Measurements from ENCODE around the gene BBC3. TPM values are rescaled to one million over a fixed set of nuclear protein-coding genes. Genes with fewer than 3 reads are reported as not detected.

The BBC3 gene
- polyA plus RNA-seq, 1 donor (not counting 4 experiments of a cell fraction or from before 2014, with no cell fraction given), result 1.1 TPM

GRCh38 chr19:47239610-47240296, 8.8 kb upstream of the BBC3 start:
- no peak for DNase-seq (ENCODE audit: low read depth, low spot score)
- dilution Hi-C loops (cut with MboI; ENCODE audit: extremely low pct_ligation_motif_present, low sequenced_read_pairs), result no loop called here
- H3K27me3 ChIP-seq (ENCODE audit: control insufficient read depth, extremely low read depth, insufficient read depth, low read length), result no peaks in the 10 kb centered on the region
- H3K36me3 ChIP-seq (ENCODE audit: control insufficient read depth in 2 of 2, extremely low read depth in 1 of 2, insufficient read depth in 2 of 2, low read length in 2 of 2), result peaks cover 0 to 10% of the 10 kb centered on the region in 2 experiments
- no peaks in the 10 kb centered on the region for H3K9me3 ChIP-seq (ENCODE audit: control insufficient read depth, low read depth, low read length)
- no peak for FAIRE-seq
- no peak for TF ChIP-seq EZH2 (IDR thresholded peaks at IDR 0.05; ENCODE audit: low read length)
- no peak for TF ChIP-seq CTCF (optimal IDR thresholded peaks at IDR 0.05 in 1 of 3, IDR thresholded peaks at IDR 0.05 in 1 of 3, conservative IDR thresholded peaks at IDR 0.05 in 1 of 3; ENCODE audit: extremely low read depth in 1 of 3, insufficient read depth in 2 of 3, low read length in 3 of 3)
- peak overlapping the region; percentile 45 for H3K4me2 ChIP-seq (ENCODE audit: control insufficient read depth, extremely low read depth, insufficient read depth, low read depth, low read length)
- no peak overlapping the region for H2AFZ ChIP-seq (ENCODE audit: control insufficient read depth, low read length)
- H3K9me1 ChIP-seq (ENCODE audit: control insufficient read depth, extremely low read depth, insufficient read depth, low read length), result peaks cover 2% of the 10 kb centered on the region
- peak overlapping the region in 1 of 3 experiments; percentile 7 for H3K4me3 ChIP-seq (ENCODE audit: control insufficient read depth in 2 of 3, extremely low read depth in 1 of 3, insufficient read depth in 2 of 3, low read depth in 1 of 3, low read length in 3 of 3)
- H3K27ac ChIP-seq (ENCODE audit: control insufficient read depth, insufficient read depth, low read length), result no peak overlapping the region
- no peaks in the 10 kb centered on the region for H3K79me2 ChIP-seq (ENCODE audit: control insufficient read depth, insufficient read depth, low read length)
- peaks cover 34% of the 10 kb centered on the region for H3K4me1 ChIP-seq (ENCODE audit: control insufficient read depth, extremely low read depth, insufficient read depth, low read length)
- H3K9ac ChIP-seq (ENCODE audit: control insufficient read depth, extremely low read depth, insufficient read depth, low read length), result no peak overlapping the region
- no peaks in the 10 kb centered on the region for H4K20me1 ChIP-seq (ENCODE audit: control insufficient read depth, extremely low read depth, insufficient read depth, low read length)

- dilution Hi-C loops (cut with MboI; ENCODE audit: extremely low pct_ligation_motif_present, low sequenced_read_pairs), result no loop called here
Measured at GRCh38 chr19:47239152-47239551, 8.2 kb upstream of the BBC3 start.

More at GRCh38 chr19:47239152-47239551, 8.2 kb upstream of the BBC3 start:
- peaks cover 30% of the 10 kb centered on the region for H3K4me1 ChIP-seq (ENCODE audit: control insufficient read depth, extremely low read depth, insufficient read depth, low read length)
- TF ChIP-seq CTCF (optimal IDR thresholded peaks at IDR 0.05 in 1 of 3, IDR thresholded peaks at IDR 0.05 in 1 of 3, conservative IDR thresholded peaks at IDR 0.05 in 1 of 3; ENCODE audit: extremely low read depth in 1 of 3, insufficient read depth in 2 of 3, low read length in 3 of 3), result no peak
- TF ChIP-seq EZH2 (IDR thresholded peaks at IDR 0.05; ENCODE audit: low read length), result no peak
- no peak overlapping the region for H3K9ac ChIP-seq (ENCODE audit: control insufficient read depth, extremely low read depth, insufficient read depth, low read length)
- FAIRE-seq (no peak), DNase-seq (ENCODE audit: low read depth, low spot score) (no peak)
- no peaks in the 10 kb centered on the region for H3K27me3 ChIP-seq (ENCODE audit: control insufficient read depth, extremely low read depth, insufficient read depth, low read length)
- H3K9me1 ChIP-seq (ENCODE audit: control insufficient read depth, extremely low read depth, insufficient read depth, low read length), result peaks cover 2% of the 10 kb centered on the region
- peak overlapping the region; percentile 50 for H3K4me2 ChIP-seq (ENCODE audit: control insufficient read depth, extremely low read depth, insufficient read depth, low read depth, low read length)
- H3K36me3 ChIP-seq (ENCODE audit: control insufficient read depth in 2 of 2, extremely low read depth in 1 of 2, insufficient read depth in 2 of 2, low read length in 2 of 2), result peaks cover 0 to 10% of the 10 kb centered on the region in 2 experiments
- H4K20me1 ChIP-seq (ENCODE audit: control insufficient read depth, extremely low read depth, insufficient read depth, low read length), result no peaks in the 10 kb centered on the region
- H2AFZ ChIP-seq (ENCODE audit: control insufficient read depth, low read length), result peak overlapping the region; percentile 11
- H3K27ac ChIP-seq (ENCODE audit: control insufficient read depth, insufficient read depth, low read length), result no peak overlapping the region
- no peaks in the 10 kb centered on the region for H3K9me3 ChIP-seq (ENCODE audit: control insufficient read depth, low read depth, low read length)
- no peaks in the 10 kb centered on the region for H3K79me2 ChIP-seq (ENCODE audit: control insufficient read depth, insufficient read depth, low read length)
- no peak overlapping the region for H3K4me3 ChIP-seq (ENCODE audit: control insufficient read depth in 2 of 3, extremely low read depth in 1 of 3, insufficient read depth in 2 of 3, low read depth in 1 of 3, low read length in 3 of 3)
